ENCODE data around the gene C2orf92.

Gene C2orf92

DNA sequence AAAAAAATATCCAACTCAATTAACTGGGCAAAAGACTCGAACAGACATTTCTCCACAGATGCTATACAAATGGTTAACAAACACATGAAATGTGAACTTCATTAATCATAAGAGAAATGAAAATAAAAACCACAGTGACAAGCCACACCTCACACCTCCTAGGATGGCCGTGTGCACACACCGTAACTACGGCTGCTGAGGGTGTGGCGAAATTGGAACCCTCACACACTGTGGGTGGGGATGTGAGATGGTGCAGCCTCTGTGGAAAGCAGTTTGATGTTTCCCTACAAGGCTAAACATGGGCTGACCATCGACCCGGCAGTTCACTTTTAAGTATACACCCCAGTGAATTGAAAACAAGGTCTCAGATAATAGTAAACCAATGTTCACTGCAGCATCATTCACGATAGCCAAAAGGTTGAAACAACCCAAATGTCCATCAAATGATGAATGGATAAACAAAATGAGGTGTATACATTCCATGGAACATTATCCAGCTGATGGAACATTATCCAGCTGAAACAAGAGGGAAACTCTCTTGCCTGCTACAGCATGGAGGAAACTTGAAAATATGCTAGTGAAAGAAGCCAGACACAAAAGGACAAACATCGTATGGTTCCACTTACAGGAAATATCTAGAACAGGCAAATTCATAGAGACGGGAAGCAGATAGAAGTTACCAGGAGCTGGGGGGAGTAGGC lies 76.1 kb downstream of the C2orf92 start:
- DNase-seq (ENCODE audit: low read depth), result no peak

DNA sequence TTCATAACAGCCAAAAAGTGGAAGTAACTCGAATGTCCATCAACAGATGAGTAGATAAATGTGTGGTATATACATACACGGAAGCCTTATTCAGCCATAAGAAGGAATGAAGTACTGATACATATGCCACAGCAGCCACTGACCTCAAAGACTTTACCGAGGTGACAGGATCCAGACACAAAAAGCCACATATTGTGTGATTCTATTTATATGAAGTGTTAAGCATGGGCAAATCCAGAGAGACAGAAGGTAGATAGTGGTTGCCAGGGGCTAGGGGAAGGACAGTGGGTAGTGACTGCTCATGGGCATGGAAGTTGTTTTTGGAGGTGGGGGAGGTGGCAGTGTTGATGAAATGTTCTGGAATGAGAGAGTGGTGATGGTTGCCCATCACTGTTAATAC lies 77.8 kb downstream of the C2orf92 start:
- DNase-seq (ENCODE audit: low read depth), result no peak

DNA sequence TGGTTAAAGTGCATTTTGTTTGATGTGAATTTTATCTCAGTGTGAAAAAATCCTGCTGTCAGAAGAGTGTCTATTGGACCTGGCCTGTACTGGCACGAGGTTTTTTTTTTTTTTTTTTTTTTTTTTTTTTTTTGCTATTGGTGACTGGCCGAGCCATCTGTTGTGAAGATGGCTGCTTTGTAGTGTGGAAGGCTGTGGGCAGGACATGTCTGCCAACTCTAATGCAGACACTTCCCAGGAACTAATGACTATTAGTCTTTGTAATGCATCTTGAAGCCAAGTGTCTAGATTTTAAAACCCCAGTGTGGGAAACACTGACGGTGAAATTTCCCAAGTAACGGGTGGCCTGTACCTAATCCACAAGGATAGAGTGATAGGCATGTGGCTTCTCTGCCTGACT lies 78.2 kb downstream of the C2orf92 start:
- no peak for DNase-seq (ENCODE audit: low read depth)

DNA sequence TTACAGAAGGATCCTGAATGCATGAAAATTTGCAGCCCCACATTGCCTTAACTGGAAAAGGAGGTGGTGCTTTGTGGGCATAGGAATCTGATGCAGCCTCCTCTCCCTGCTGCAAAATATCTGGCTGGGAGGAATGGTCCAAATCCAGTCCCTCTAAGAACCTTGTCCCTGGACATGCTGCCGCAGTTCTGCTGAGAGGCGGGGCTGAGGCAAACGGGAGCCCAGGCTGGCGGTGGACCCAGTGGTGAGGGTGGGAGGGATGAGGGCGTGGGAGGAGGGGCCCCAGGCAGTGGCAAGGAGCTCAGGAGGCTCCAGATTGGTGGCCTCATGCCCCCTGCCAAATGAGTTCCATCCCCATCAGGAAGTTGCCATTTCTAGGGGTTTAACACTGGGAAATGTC lies 80.1 kb downstream of the C2orf92 start:
- DNase-seq (ENCODE audit: low read depth), result no peak

DNA sequence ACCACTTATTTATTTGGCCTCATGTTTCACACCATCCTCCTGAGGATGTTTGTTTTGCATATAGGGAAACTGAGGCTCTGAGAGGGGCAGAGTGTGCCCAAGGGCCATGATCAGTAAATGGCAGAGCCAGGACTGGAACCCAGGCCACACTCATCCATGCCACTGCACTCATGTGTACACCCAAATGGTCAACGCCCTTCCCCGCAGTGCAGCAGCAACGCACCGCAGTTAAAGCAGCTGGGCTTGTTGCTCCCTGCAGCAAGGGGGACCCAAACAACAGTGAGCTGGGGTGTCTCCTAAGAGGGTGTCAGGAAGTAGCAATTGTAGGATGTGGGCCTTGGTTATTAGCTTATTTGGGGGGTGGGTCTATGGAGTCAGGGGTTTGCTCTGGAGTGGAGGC lies 80.5 kb downstream of the C2orf92 start:
- DNase-seq (ENCODE audit: low read depth), result no peak

DNA sequence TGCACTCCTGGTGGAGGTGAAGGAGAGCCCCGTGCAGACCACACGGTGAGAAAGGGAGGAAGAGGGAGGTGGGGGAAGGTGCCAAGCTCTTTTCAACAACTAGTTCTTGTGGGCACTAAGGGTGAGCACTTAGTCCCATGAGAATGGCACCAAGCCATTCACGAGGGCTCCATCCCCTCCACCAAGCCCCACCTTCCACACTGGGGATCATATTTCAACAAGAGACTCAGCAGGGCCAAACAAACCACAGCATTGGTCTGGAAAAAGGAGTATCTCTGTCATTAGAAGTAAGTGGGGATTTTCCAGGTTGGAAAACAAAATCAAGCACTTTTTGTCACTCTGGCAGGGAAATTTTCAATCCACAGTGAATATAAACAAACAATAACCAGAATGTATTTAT lies 82.2 kb downstream of the C2orf92 start:
- DNase-seq (ENCODE audit: low read depth), result no peak
